GM12878 (cell line): ENCODE data around the gene MMAA. TPM values are rescaled to one million over a fixed set of nuclear protein-coding genes. Genes with fewer than 3 reads are reported as not detected.

Experiments used
- BCL3 ChIP-seq: IDR thresholded peaks from 2 replicates; pipeline ENCODE4 v1.6.1; 2011; ENCODE audit warnings: borderline replicate concordance, low read depth, mild to moderate bottlenecking, moderate library complexity, low read length; ENCODE audit not compliant: insufficient read depth, poor library complexity, severe bottlenecking
- E2F8 ChIP-seq: fragments of 450-650 bp; IDR thresholded peaks from 2 replicates; pipeline ENCODE4 v1.6.1; 2018; ENCODE audit warnings: mild to moderate bottlenecking, low read depth, moderate library complexity; ENCODE audit not compliant: partially characterized antibody
- ESRRA ChIP-seq: IDR thresholded peaks from 2 replicates; pipeline ENCODE4 v1.6.1; 2012; ENCODE audit warnings: mild to moderate bottlenecking, low read length, improper control_type of control experiment
- IKZF1 ChIP-seq: fragments of 450-650 bp; conservative IDR thresholded peaks from 2 replicates; pipeline ENCODE4 v1.6.1; 2017; ENCODE audit warnings: antibody characterized with exemption, mild to moderate bottlenecking
- NBN ChIP-seq: fragments of 450-650 bp; IDR thresholded peaks from 2 replicates; pipeline ENCODE4 v1.6.1; 2016
- RAD21 ChIP-seq: IDR thresholded peaks from 2 replicates; pipeline ENCODE4 v1.6.1; 2011; ENCODE audit warnings: mild to moderate bottlenecking, low read depth, low read length, moderate library complexity; ENCODE audit not compliant: insufficient read depth
- RUNX3 ChIP-seq: IDR thresholded peaks from 2 replicates; pipeline ENCODE4 v1.6.1; 2012; ENCODE audit warnings: low read length, inconsistent platforms
- SMC3 ChIP-seq: IDR thresholded peaks from 2 replicates; pipeline ENCODE4 v1.6.1; 2011; ENCODE audit warnings: low read length, improper control_type of control experiment, borderline replicate concordance
- TCF3 ChIP-seq: IDR thresholded peaks from 2 replicates; pipeline ENCODE4 v1.6.1; 2012; ENCODE audit warnings: low read depth, mild to moderate bottlenecking, low read length, borderline replicate concordance; ENCODE audit not compliant: insufficient read depth
- ZBTB33 ChIP-seq: fragments of 450-650 bp; IDR thresholded peaks from 2 replicates; pipeline ENCODE4 v1.6.1; 2017; ENCODE audit warnings: mild to moderate bottlenecking
- ZNF622 ChIP-seq: fragments of 450-650 bp; IDR thresholded peaks from 2 replicates; pipeline ENCODE4 v1.6.1; 2017; ENCODE audit warnings: mild to moderate bottlenecking, inconsistent platforms
- polyA plus RNA-seq, 11 experiments: library from polyadenylated mRNA; depleted of rRNA in 4 of 11; unstranded in 6 of 11; stranded (reverse) in 5 of 11; fragments of >200 nt; fragmentation: Nextera tagmentation in 4 of 11; fragmentation: Illumina TruSeq in 1 of 11; extraction: Ambion mirVana in 4 of 11; extraction: Trizol in 1 of 11; gene quantifications; 1 replicate in 1 of 11; 2 replicates in 10 of 11; pipeline versions ENCODE4 v1.2.1 to v1.2.3, GENCODE V29; 2011 to 2016; ENCODE audit warnings: inconsistent platforms in 2 of 11, missing spikeins in 2 of 11, low read depth in 1 of 11
- total RNA-seq, 4 experiments: library from RNA; depleted of rRNA in 3 of 4; stranded (reverse); fragments of >200 nt in 3 of 4; fragmentation: Illumina TruSeq in 1 of 4; extraction: Trizol in 1 of 4; gene quantifications; 2 replicates each; pipeline versions ENCODE4 v1.2.1 to v1.2.3, GENCODE V29; 2013 to 2021
- TF ChIP-seq, protein P1 (sequence below): fragments of 450-650 bp; formaldehyde crosslinking; IDR thresholded peaks from 2 replicates; pipeline ENCODE4 v1.4.0; 2022; ENCODE audit warnings: mild to moderate bottlenecking, moderate library complexity
- TF ChIP-seq, protein P2 (sequence below): IDR thresholded peaks from 2 replicates; pipeline ENCODE4 v1.6.1; 2012; ENCODE audit warnings: improper control_type of control experiment, low read depth, low read length; ENCODE audit not compliant: insufficient replicate concordance

The MMAA gene
- total and polyA plus RNA-seq, 10 of the 15 experiments (the other 5 are each of a cell fraction or from before 2014, with no cell fraction given) = 4.5 to 22.6 (median 11.8) TPM

DNA sequence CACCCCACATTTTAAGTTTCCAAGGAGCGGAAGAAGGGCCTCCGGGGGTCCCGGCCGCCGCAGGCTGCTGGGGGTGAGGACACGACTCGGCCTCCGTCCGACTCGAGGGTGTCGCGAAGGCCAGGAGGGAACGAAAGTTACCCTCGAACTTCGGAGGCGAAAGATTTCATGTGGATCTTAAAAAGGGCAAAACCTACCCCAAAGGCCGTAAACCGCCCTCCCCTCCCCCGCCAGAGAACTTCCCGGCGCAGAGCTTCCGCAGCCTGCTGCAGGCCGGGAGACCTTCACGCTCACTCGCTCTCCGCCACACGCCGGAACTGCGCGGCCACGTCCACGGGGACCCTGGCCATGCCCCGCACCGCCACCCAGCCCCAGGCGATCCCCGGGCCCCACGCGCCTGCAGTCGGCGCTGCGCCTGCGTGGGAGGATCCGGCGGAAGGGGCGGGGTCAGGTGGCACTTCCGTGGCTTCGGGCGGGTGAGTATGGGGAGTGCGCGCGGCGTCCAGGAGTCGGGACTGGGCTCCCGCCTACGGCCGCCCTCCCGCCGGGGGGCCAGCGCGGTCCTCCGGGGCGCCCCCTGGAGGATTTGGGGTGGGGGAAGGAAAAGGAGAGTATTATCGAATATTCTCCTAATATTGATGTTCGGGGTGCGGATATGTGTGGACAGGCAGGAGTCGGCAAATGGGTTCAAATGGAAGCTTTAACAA is at the start of gene MMAA (continued):
- TF ChIP-seq, protein P1, sequence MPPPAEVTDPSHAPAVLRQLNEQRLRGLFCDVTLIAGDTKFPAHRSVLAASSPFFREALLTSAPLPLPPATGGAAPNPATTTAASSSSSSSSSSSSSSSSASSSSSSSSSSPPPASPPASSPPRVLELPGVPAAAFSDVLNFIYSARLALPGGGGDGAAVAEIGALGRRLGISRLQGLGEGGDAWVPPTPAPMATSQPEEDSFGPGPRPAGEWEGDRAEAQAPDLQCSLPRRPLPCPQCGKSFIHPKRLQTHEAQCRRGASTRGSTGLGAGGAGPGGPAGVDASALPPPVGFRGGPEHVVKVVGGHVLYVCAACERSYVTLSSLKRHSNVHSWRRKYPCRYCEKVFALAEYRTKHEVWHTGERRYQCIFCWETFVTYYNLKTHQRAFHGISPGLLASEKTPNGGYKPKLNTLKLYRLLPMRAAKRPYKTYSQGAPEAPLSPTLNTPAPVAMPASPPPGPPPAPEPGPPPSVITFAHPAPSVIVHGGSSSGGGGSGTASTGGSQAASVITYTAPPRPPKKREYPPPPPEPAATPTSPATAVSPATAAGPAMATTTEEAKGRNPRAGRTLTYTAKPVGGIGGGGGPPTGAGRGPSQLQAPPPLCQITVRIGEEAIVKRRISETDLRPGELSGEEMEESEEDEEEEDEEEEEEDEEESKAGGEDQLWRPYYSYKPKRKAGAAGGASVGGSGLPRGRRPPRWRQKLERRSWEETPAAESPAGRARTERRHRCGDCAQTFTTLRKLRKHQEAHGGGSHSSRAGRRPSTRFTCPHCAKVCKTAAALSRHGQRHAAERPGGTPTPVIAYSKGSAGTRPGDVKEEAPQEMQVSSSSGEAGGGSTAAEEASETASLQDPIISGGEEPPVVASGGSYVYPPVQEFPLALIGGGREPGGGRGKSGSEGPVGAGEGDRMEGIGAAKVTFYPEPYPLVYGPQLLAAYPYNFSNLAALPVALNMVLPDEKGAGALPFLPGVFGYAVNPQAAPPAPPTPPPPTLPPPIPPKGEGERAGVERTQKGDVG (CRISPR knock-in tag) = no peak
- peak; percentile 47 for TF ChIP-seq RAD21
- no peak for TF ChIP-seq E2F8
- TF ChIP-seq TCF3 = peak; percentile 73; the same call in 1 of the 2 replicates
- no peak for TF ChIP-seq ZBTB33
- peak; percentile 90 for TF ChIP-seq IKZF1
- TF ChIP-seq ZNF622 = no peak
- peak; percentile 17; the same call in 1 of the 2 replicates for TF ChIP-seq SMC3
- peak; percentile 84 for TF ChIP-seq NBN
- peak; percentile 67 for TF ChIP-seq BCL3
- 0 out of 2 replicates have a peak, but pooled peaks have one; percentile 42 for TF ChIP-seq ESRRA
- TF ChIP-seq RUNX3 = peak; percentile 47
- TF ChIP-seq, protein P2, sequence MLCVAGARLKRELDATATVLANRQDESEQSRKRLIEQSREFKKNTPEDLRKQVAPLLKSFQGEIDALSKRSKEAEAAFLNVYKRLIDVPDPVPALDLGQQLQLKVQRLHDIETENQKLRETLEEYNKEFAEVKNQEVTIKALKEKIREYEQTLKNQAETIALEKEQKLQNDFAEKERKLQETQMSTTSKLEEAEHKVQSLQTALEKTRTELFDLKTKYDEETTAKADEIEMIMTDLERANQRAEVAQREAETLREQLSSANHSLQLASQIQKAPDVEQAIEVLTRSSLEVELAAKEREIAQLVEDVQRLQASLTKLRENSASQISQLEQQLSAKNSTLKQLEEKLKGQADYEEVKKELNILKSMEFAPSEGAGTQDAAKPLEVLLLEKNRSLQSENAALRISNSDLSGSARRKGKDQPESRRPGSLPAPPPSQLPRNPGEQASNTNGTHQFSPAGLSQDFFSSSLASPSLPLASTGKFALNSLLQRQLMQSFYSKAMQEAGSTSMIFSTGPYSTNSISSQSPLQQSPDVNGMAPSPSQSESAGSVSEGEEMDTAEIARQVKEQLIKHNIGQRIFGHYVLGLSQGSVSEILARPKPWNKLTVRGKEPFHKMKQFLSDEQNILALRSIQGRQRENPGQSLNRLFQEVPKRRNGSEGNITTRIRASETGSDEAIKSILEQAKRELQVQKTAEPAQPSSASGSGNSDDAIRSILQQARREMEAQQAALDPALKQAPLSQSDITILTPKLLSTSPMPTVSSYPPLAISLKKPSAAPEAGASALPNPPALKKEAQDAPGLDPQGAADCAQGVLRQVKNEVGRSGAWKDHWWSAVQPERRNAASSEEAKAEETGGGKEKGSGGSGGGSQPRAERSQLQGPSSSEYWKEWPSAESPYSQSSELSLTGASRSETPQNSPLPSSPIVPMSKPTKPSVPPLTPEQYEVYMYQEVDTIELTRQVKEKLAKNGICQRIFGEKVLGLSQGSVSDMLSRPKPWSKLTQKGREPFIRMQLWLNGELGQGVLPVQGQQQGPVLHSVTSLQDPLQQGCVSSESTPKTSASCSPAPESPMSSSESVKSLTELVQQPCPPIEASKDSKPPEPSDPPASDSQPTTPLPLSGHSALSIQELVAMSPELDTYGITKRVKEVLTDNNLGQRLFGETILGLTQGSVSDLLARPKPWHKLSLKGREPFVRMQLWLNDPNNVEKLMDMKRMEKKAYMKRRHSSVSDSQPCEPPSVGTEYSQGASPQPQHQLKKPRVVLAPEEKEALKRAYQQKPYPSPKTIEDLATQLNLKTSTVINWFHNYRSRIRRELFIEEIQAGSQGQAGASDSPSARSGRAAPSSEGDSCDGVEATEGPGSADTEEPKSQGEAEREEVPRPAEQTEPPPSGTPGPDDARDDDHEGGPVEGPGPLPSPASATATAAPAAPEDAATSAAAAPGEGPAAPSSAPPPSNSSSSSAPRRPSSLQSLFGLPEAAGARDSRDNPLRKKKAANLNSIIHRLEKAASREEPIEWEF = no peak
